NCI-H1694 (cell line): Measurements from ENCODE around the gene RBM20.

ENCODE experiments used
- DNase-seq: peaks from one replicate; lab custom pipeline; 2025; lab: John Stamatoyannopoulos, UW

Gene RBM20

GRCh38 chr10:110871298-110872084 lies 227.4 kb downstream of the RBM20 start, which contains the start of gene PDCD4:
TSS of gene PDCD4 (plus strand) at chr10:110871928. CDS start at chr10:110876028, 4,100 bp downstream.
- peak; percentile 95 for DNase-seq

DNA sequence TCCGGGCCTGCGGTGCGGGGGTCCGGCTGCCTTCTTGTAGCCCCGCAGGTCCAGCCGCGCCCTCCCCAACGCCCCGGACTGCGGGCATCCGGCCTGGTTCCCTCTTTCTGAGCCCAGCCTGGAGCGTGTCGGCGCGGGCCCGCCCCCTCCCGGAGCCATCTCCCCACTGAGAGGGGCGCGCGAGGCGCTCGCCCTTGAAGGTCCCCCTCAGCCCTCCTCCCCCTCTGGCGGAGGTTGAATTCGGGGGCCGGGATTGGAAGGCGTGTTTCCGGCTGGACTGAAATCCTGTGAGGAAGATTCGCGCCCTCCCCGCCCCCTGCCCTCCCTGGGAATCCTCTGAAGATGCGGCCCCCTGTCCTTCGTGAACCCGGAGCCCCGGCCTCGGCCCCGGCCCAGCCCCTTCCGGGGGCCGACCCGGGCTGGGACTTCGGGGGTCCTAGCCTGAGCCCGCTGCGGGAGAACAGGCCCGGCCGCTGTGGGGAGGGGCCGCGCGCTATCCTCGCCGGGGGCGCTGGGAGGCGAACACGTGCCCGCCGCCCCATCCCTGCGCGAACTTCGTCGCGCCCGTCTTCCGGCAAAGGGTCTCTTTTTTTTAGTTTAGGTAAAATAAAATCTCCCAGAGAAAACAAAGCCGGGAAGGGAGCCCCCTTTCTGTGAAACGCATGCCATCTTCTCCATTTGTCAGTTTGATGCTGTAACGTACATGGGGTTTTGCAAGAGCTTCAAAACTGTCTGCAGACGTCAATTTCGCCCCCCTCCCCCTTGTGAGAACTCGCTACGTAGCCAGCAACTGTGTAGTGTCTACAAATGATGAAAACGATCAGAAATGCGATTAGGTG lies 228.2 kb downstream of the RBM20 start:
- peak; percentile 66 for DNase-seq

DNA sequence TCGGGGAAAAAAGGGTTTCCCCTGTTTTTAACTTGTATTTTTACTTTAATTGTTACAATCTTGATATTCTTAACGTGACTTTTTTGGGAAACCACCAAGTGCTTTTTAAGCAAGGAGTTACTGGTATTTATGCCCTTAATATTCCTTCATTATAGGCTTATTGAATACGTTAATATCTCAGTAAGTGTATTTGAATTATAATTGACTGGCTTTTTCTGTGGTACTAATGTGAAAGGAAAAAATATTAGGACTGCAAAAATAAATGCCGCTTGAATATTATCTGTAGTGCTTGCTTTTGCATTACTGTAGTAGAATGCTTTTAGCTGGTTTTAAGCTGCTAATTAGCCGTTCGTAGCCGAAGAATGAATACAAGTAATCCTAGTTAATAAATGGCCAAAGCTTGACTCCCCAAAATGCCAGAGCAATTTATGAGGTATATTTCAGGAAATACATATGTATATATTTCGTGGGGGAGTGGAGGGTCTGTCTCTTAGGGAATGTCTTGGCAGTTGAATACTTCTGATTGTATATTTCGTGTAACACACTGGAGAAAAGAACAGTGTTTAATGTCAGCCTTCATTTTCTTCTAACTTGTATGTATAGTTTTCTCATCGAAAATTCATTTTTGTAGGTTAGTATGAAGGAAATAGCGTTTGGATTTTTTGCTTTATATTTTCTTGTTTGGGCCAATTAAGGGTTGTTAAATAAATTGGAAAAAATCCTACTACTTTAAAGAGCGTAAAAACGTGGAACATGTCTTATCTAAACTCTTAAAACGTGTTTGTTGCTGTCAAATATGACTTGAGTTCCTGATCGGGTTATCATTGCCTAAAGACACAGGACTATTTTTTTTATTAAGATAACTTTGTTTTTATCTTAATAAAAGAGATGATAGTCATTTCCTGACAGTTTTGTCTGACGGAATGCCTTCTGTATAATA lies 229.1 kb downstream of the RBM20 start:
- peak; percentile 14 for DNase-seq

GRCh38 chr10:110873951-110874350 lies 229.8 kb downstream of the RBM20 start:
- no peak for DNase-seq

DNA sequence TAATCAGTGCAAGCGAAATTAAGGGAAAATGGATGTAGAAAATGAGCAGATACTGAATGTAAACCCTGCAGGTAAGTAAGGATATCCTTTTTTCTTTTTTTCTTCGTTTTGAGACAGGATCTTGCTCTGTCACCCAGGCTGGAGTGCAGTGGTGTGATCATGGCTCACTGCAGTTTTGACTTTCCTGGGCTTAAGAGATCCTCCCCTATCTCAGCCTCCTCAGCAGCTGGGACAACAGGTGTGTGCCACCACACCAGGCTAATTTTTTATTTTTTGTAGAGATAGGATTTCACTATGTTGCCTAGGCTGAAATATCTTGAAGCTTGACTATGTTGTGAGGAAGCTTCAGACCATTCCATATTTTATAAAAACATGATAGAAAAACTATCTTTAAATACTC lies 231.9 kb downstream of the RBM20 start:
- no peak for DNase-seq

- DNase-seq: no peak
Measured at GRCh38 chr10:110876788-110877187, 232.7 kb downstream of the RBM20 start.

- no peak for DNase-seq
Measured at GRCh38 chr10:110880012-110880411, 235.9 kb downstream of the RBM20 start.

GRCh38 chr10:110881247-110881646 lies 237.1 kb downstream of the RBM20 start:
- DNase-seq: no peak

DNA sequence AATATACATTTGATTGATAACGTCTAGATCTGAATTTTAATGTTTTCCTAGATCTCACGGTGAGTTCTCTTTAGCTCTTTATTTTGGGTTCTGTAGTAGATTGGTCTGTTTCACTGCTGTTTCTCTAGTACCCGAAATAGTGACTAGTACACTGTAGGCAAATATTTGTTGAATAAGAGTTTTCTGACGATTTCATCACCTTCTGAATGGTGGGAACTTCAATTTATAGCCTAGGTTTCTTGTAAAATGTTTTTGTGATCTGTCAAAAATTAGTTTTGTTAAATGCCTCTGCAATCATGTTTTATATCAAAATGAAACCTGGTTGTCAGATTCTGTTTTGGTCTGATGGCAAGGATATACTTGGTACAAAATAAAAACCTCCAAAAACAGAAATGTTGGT lies 237.8 kb downstream of the RBM20 start:
- DNase-seq: no peak

GRCh38 chr10:110883924-110884323 lies 239.8 kb downstream of the RBM20 start:
- no peak for DNase-seq

DNA sequence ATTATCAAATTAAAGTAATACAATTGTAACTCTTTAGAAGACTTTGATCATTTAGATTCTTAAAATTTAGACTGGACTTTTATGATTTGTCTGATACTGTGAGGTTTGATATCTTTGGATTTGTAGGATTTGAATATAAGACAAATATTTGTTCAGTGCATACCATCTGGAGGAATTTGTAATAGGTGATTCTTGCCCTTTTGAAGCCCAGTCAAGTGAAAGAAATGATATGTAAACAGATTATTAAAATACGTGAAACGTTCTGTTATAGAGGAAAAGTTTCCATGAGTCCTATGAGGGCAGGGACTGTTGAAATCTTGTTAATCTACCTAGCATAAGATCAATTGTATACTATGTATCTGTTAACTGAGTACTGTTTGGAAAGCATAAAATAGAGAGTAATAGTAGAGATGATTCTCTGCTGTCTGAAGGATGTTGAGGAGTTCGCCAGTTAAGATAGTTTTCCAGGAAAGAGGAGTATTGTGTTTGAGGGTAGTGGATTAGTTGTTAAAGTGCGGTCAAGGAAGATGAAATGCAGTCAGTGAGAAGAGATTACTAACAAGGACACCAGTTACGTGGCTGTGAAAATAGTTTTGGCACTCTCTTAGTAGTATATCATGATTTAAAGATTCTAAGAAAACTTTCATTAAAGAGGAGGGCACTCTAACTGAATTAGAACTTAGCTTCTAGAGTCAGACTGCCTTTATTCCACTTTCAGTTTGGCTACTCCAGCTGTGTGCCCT lies 242.0 kb downstream of the RBM20 start:
- no peak for DNase-seq

GRCh38 chr10:110887560-110887959 lies 243.4 kb downstream of the RBM20 start:
- no peak for DNase-seq
